H1 (cell line): ENCODE measurements around the gene NRXN3. TPM values are rescaled to one million over a fixed set of nuclear protein-coding genes. Genes with fewer than 3 reads are reported as not detected.

Experiments
- CTCF ChIA-PET: fragments of 300-600 bp; sonication (Branson Sonifier 250); formaldehyde crosslinking; loops from one replicate; lab custom pipeline; 2021; ENCODE audit not compliant: partially characterized antibody; lab: Charles Lee
- POLR2A ChIA-PET: fragments of 300-600 bp; sonication (Branson Sonifier 250); formaldehyde crosslinking; loops from one replicate; lab custom pipeline; 2021; ENCODE audit warnings: inconsistent platforms; ENCODE audit not compliant: partially characterized antibody; lab: Charles Lee
- DNase-seq, 2 experiments: peaks; one replicate each; pipeline versions ENCODE4 v3.0.0 to v3.0.0-alpha.2; 2010 to 2022; ENCODE audit warnings: low spot score in 2 of 2, low read depth in 1 of 2, mixed read lengths in 1 of 2
- FAIRE-seq: peaks from 2 replicates; lab custom pipeline; 2011; peaks lifted over from hg19 to GRCh38; lab: Jason Lieb, UNC
- H2AFZ ChIP-seq: 2 replicates; pipeline ENCODE4 v1.8.1; 2012; ENCODE audit warnings: low read length, inconsistent platforms
- H2AK5ac ChIP-seq: 2 replicates; pipeline ENCODE4 v1.6.1; 2013; ENCODE audit warnings: low read depth, low read length
- H2BK120ac ChIP-seq: replicated peaks from 2 replicates; pipeline ENCODE3; 2013; ENCODE audit warnings: low read depth, low read length, inconsistent platforms
- H2BK12ac ChIP-seq: 2 replicates; pipeline ENCODE4 v1.6.1; 2013; ENCODE audit warnings: low read depth, low read length
- H2BK15ac ChIP-seq: 2 replicates; pipeline ENCODE4 v1.6.1; 2013; ENCODE audit warnings: low read length
- H2BK20ac ChIP-seq: 2 replicates; pipeline ENCODE4 v1.6.1; 2013; ENCODE audit warnings: low read length
- H2BK5ac ChIP-seq: 2 replicates; pipeline ENCODE4 v1.6.1; 2013; ENCODE audit warnings: low read depth, low read length
- H3K14ac ChIP-seq: 2 replicates; pipeline ENCODE4 v1.6.1; 2013; ENCODE audit warnings: inconsistent platforms; ENCODE audit not compliant: insufficient read length
- H3K18ac ChIP-seq: 2 replicates; pipeline ENCODE4 v1.6.1; 2013; ENCODE audit warnings: low read length; ENCODE audit errors: extremely low read depth
- H3K23ac ChIP-seq: 2 replicates; pipeline ENCODE4 v1.6.1; 2013; ENCODE audit warnings: inconsistent platforms; ENCODE audit not compliant: insufficient read length
- H3K23me2 ChIP-seq: 2 replicates; pipeline ENCODE4 v1.6.1; 2013; ENCODE audit warnings: low read depth, low read length
- H3K27ac ChIP-seq: 2 replicates; pipeline ENCODE4 v1.6.1; 2011; ENCODE audit warnings: low read depth, low read length, inconsistent platforms
- H3K27me3 ChIP-seq, 4 experiments: replicated peaks in 1 of 4; 1 replicate in 1 of 4; 2 replicates in 3 of 4; pipeline versions ENCODE4 v1.6.1 to v1.8.1; 2011 to 2013; ENCODE audit warnings: low read length in 3 of 4, mild to moderate bottlenecking in 3 of 4, inconsistent platforms in 2 of 4, mixed read lengths in 2 of 4, moderate library complexity in 1 of 4; ENCODE audit not compliant: control insufficient read depth in 3 of 4, insufficient read depth in 3 of 4; ENCODE audit errors: extremely low read depth in 1 of 4
- H3K36me3 ChIP-seq, 4 experiments: 2 replicates each; pipeline versions ENCODE4 v1.6.1 to v1.8.1; 2011 to 2013; ENCODE audit warnings: mild to moderate bottlenecking in 4 of 4, low read length in 3 of 4, moderate library complexity in 2 of 4, control low read depth in 1 of 4, inconsistent platforms in 1 of 4; ENCODE audit not compliant: insufficient read depth in 4 of 4, control insufficient read depth in 2 of 4
- H3K4ac ChIP-seq: replicated peaks from 2 replicates; pipeline ENCODE3; 2013; ENCODE audit warnings: low read length, low read depth, mixed read lengths, inconsistent platforms; ENCODE audit not compliant: insufficient read length
- H3K4me1 ChIP-seq, 4 experiments: replicated peaks in 1 of 4; 1 replicate in 1 of 4; 2 replicates in 3 of 4; pipeline versions ENCODE4 v1.6.1 to v1.8.1; 2011 to 2013; ENCODE audit warnings: low read length in 3 of 4, inconsistent platforms in 2 of 4, mixed read lengths in 1 of 4; ENCODE audit not compliant: insufficient read depth in 4 of 4, control insufficient read depth in 3 of 4
- H3K4me2 ChIP-seq, 2 experiments: 2 replicates each; pipeline versions ENCODE4 v1.6.1 to v1.8.1; 2011 to 2013; ENCODE audit warnings: low read depth in 2 of 2, low read length in 2 of 2, control low read depth in 1 of 2, inconsistent platforms in 1 of 2, mild to moderate bottlenecking in 1 of 2; ENCODE audit not compliant: insufficient read depth in 1 of 2
- H3K4me3 ChIP-seq, 4 experiments: fragments of 200-600, 300-600 bp in 1 of 4; sonication (generic), shearing (Covaris generic), sonication (Bioruptor Twin) in 1 of 4; 2 replicates each; pipeline versions ENCODE4 v1.5.1 to v1.8.1; 2011 to 2016; ENCODE audit warnings: low read length in 4 of 4, low read depth in 3 of 4, control low read depth in 2 of 4, inconsistent platforms in 2 of 4, mild to moderate bottlenecking in 2 of 4, mixed read lengths in 1 of 4, moderate library complexity in 1 of 4; ENCODE audit not compliant: insufficient read depth in 2 of 4; ENCODE audit errors: extremely low read depth in 1 of 4
- H3K56ac ChIP-seq: replicated peaks from 2 replicates; pipeline ENCODE3; 2013; ENCODE audit warnings: low read depth, mild to moderate bottlenecking, mixed read lengths, low read length, inconsistent platforms; ENCODE audit not compliant: insufficient read length
- H3K79me1 ChIP-seq: 2 replicates; pipeline ENCODE4 v1.6.1; 2013; ENCODE audit warnings: low read depth, low read length, control low read depth
- H3K79me2 ChIP-seq, 2 experiments: 2 replicates each; pipeline versions ENCODE4 v1.6.1 to v1.8.1; 2012 to 2013; ENCODE audit warnings: low read length in 2 of 2, mild to moderate bottlenecking in 2 of 2, inconsistent platforms in 1 of 2; ENCODE audit not compliant: insufficient read depth in 2 of 2, control insufficient read depth in 1 of 2
- H3K9ac ChIP-seq, 4 experiments: replicated peaks in 1 of 4; 1 replicate in 1 of 4; 2 replicates in 3 of 4; pipeline versions ENCODE4 v1.6.1 to v1.8.1; 2011 to 2013; ENCODE audit warnings: low read depth in 3 of 4, low read length in 3 of 4, control low read depth in 2 of 4, mild to moderate bottlenecking in 2 of 4, moderate library complexity in 2 of 4, inconsistent platforms in 1 of 4; ENCODE audit errors: extremely low read depth in 1 of 4
- H3K9me3 ChIP-seq, 2 experiments: 2 replicates each; pipeline versions ENCODE4 v1.6.1 to v1.8.1; 2012 to 2013; ENCODE audit warnings: mild to moderate bottlenecking in 2 of 2, moderate library complexity in 2 of 2, control low read depth in 1 of 2, inconsistent platforms in 1 of 2, low read depth in 1 of 2, low read length in 1 of 2, mixed read lengths in 1 of 2; ENCODE audit not compliant: insufficient read depth in 2 of 2
- H4K20me1 ChIP-seq, 2 experiments: replicated peaks in 1 of 2; 2 replicates each; pipeline versions ENCODE3 to v1.8.1; 2011 to 2013; ENCODE audit warnings: inconsistent platforms in 2 of 2, low read length in 2 of 2, mild to moderate bottlenecking in 1 of 2; ENCODE audit not compliant: insufficient read depth in 2 of 2, control insufficient read depth in 1 of 2
- H4K5ac ChIP-seq: 2 replicates; pipeline ENCODE4 v1.6.1; 2013; ENCODE audit warnings: low read length, low read depth, mixed read lengths, inconsistent platforms; ENCODE audit not compliant: insufficient read length
- H4K8ac ChIP-seq: 2 replicates; pipeline ENCODE4 v1.8.0; 2013; ENCODE audit warnings: mild to moderate bottlenecking, moderate library complexity, low read length, inconsistent platforms; ENCODE audit not compliant: insufficient read depth; ENCODE audit errors: extremely low read depth
- H4K91ac ChIP-seq: replicated peaks from 2 replicates; pipeline ENCODE3; 2013; ENCODE audit warnings: low read length, mixed read lengths, inconsistent platforms; ENCODE audit not compliant: insufficient read length
- ATF2 ChIP-seq: IDR thresholded peaks from 2 replicates; pipeline ENCODE4 v1.6.1; 2012; ENCODE audit warnings: low read length, inconsistent platforms
- BACH1 ChIP-seq: IDR thresholded peaks from 2 replicates; pipeline ENCODE4 v1.6.1; 2012; ENCODE audit warnings: low read length, improper control_type of control experiment
- CTBP2 ChIP-seq: IDR thresholded peaks from 2 replicates; pipeline ENCODE4 v1.7.0; 2011; ENCODE audit warnings: borderline replicate concordance, mild to moderate bottlenecking, moderate library complexity, mixed read lengths, low read length; ENCODE audit not compliant: insufficient read depth, insufficient read length
- EP300 ChIP-seq, 2 experiments: IDR thresholded peaks; 1 replicate in 1 of 2; 2 replicates in 1 of 2; pipeline ENCODE4 v1.6.1; 2011 to 2012; ENCODE audit warnings: low read depth in 2 of 2, low read length in 2 of 2, mild to moderate bottlenecking in 2 of 2, borderline replicate concordance in 1 of 2, inconsistent platforms in 1 of 2, moderate library complexity in 1 of 2
- EZH2 ChIP-seq: fragments of 200-600 bp; sonication (generic); IDR thresholded peaks from 2 replicates; pipeline ENCODE4 v1.7.1; 2012; ENCODE audit warnings: low read depth, mild to moderate bottlenecking, moderate library complexity, low read length, inconsistent platforms; ENCODE audit not compliant: severe bottlenecking
- NRF1 ChIP-seq: IDR thresholded peaks from 2 replicates; pipeline ENCODE4 v1.6.1; 2011; ENCODE audit warnings: mild to moderate bottlenecking, low read depth, low read length, improper control_type of control experiment
- POLR2AphosphoS5 ChIP-seq: IDR thresholded peaks from 2 replicates; pipeline ENCODE4 v1.6.1; 2011; ENCODE audit warnings: low read depth, low read length
- RBBP5 ChIP-seq: IDR thresholded peaks from 2 replicates; pipeline ENCODE4 v1.7.1; 2012; ENCODE audit warnings: low read depth, mild to moderate bottlenecking, inconsistent platforms, low read length, moderate library complexity, borderline replicate concordance
- SIRT6 ChIP-seq: IDR thresholded peaks from one replicate; pipeline ENCODE4 v1.7.1; 2012; ENCODE audit warnings: low read length, inconsistent platforms
- SIX5 ChIP-seq: IDR thresholded peaks from 2 replicates; pipeline ENCODE4 v1.6.1; 2011; ENCODE audit warnings: mild to moderate bottlenecking, low read depth, low read length
- SP2 ChIP-seq: IDR thresholded peaks from 2 replicates; pipeline ENCODE4 v1.6.1; 2012; ENCODE audit warnings: mild to moderate bottlenecking, low read length, inconsistent platforms
- TAF7 ChIP-seq: optimal IDR thresholded peaks from 2 replicates; pipeline ENCODE3; 2011; ENCODE audit warnings: low read depth, mild to moderate bottlenecking, inconsistent platforms, low read length, moderate library complexity, borderline replicate concordance
- WGBS, 2 experiments: shearing (Covaris generic) in 1 of 2; methylation state at CpG; one replicate each; pipeline versions ENCODE4 v1.1.6 to v1.1.7; 2013 to 2015; ENCODE audit warnings: low lambda C conversion rate in 2 of 2, mixed read lengths in 2 of 2, inconsistent platforms in 1 of 2, low coverage in 1 of 2, missing lambda C conversion rate in 1 of 2; ENCODE audit not compliant: insufficient replicate concordance in 2 of 2, insufficient coverage in 1 of 2, insufficient read length in 1 of 2; ENCODE audit errors: extremely low coverage in 1 of 2, missing lambda C conversion rate in 1 of 2; 5-methylcytosine and 5-hydroxymethylcytosine counted together
- polyA plus RNA-seq, 7 experiments: library from polyadenylated mRNA; depleted of rRNA in 3 of 7; stranded (reverse) in 5 of 7; unstranded in 2 of 7; fragments of >200 nt in 5 of 7; fragments of 200-250 nt in 2 of 7; gene quantifications; 1 replicate in 5 of 7; 2 replicates in 1 of 7; 4 replicates in 1 of 7; pipeline versions ENCODE4 v1.2.1 to v1.2.3, GENCODE V29; 2011 to 2013; ENCODE audit warnings: missing spikeins in 2 of 7, mixed read lengths in 2 of 7
- total RNA-seq: library from RNA; stranded (reverse); fragmentation: NEBNext Ultra II Directional; extraction: Animal tissue kit (Norgen Biotek cat#: 25700); gene quantifications from 2 replicates; pipeline ENCODE4 v1.2.1, GENCODE V29; 2021

The NRXN3 gene
- total and polyA plus RNA-seq, 2 of the 8 experiments (the other 6 are each of a cell fraction or from before 2014, with no cell fraction given) = 2.6 to 4.1 TPM

GRCh38 chr14:78849952-78850351 lies 679.8 kb downstream of the NRXN3 start:
- FAIRE-seq (no peak), DNase-seq (no peak)
- CTCF ChIA-PET = interaction anchor here (0.9 to 6.2 kb wide), 16 partner anchors 10 to 859 kb away, joined by 3 to 46 read pairs (median 5); no protein-coding TSS in a partner anchor
- Histone ChIP-seq H3K4me2 (peak overlapping the region; percentile 5 to 30; a peak in 2 of 4 replicates), H3K9ac (no peak overlapping the region), H3K23me2 (no peaks in the 10 kb centered on the region; the same call in 1 of the 2 replicates), H3K36me3 (no peaks in the 10 kb centered on the region), H4K8ac (no peak overlapping the region), H3K27ac (no peak overlapping the region), H4K91ac (no peak overlapping the region), H3K14ac (no peak overlapping the region), H3K79me2 (no peaks in the 10 kb centered on the region), H3K4me1 (peaks cover 1 to 14% (median 6%) of the 10 kb centered on the region in 4 experiments; a peak in 4 of 7 replicates), H4K5ac (peak overlapping the region; percentile 61), H4K20me1 (no peaks in the 10 kb centered on the region), H3K18ac (no peak overlapping the region), H3K56ac (no peak overlapping the region), H3K4ac (no peak overlapping the region), H2BK5ac (no peak overlapping the region), H3K9me3 (no peaks in the 10 kb centered on the region), H3K4me3 (peak overlapping the region in 1 of 4 experiments; percentile 11; a peak in 1 of 8 replicates), H2BK20ac (no peak overlapping the region; the same call in 1 of the 2 replicates), H2BK15ac (no peak overlapping the region), H2AK5ac (no peak overlapping the region), H3K79me1 (no peaks in the 10 kb centered on the region), H2BK12ac (no peak overlapping the region), H2BK120ac (peak overlapping the region; percentile 60), H3K23ac (no peak overlapping the region), H2AFZ (no peak overlapping the region; the same call in 1 of the 2 replicates), H3K27me3 (no peaks in the 10 kb centered on the region)
- POLR2A ChIA-PET = no interaction called here
- WGBS, 2 experiments = 64% methylated on average over 2 of the region's 2 CpGs; no CpG with 5 or more reads in 1 of the 2 experiments
- TF ChIP-seq ATF2 (no peak), TAF7 (no peak), EZH2 (no peak), NRF1 (no peak), SP2 (no peak), BACH1 (no peak), CTBP2 (no peak), SIX5 (no peak), POLR2AphosphoS5 (no peak), EP300 (IDR thresholded peaks at IDR 0.05; ENCODE audit: borderline replicate concordance in 1 of 2, low read depth in 2 of 2, low read length in 2 of 2) (no peak), RBBP5 (no peak), SIRT6 (no peak)
